Posterior cingulate gyrus (tissue), 11 donors: Measurements from ENCODE around the gene FAXC.
"Not testable (repeated sequence)": the region's sequence is repeated elsewhere in the genome, so short reads cannot be mapped to it uniquely, and the experiment has no call there.

Source experiments
- DNase-seq, 10 donors: peaks; one replicate each; pipeline versions ENCODE4 v3.0.0 to v3.0.0-alpha.2; 2020 to 2021; ENCODE audit warnings: mixed read lengths in 3 of 10
- intact Hi-C: fragments of 100-400 bp; cut with DNase I; formaldehyde crosslinking; loops from one replicate; pipeline ENCODE4 v1.15.1; 2023

The FAXC gene

DNA sequence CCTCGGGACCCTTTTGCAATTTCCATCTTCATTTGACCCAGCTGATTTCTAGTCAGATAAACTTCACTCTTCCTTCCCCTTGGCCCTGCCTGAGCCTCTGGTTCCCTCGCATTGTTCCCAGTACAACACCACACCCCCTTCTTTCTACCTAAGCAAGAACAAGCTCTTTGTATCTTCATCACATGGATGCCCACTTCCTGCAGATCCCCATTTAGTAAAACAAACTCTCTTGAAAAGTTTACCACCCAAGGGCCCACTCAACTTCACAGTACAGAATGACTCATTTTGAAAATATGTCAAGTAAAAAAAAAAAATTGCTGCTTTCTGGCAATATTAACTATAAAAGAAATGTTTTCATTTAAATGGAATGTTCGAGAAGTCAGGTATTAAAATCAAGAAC is 5.2 kb downstream of the FAXC start:
- intact Hi-C loops = no loop called here
- DNase-seq = no peak

DNA sequence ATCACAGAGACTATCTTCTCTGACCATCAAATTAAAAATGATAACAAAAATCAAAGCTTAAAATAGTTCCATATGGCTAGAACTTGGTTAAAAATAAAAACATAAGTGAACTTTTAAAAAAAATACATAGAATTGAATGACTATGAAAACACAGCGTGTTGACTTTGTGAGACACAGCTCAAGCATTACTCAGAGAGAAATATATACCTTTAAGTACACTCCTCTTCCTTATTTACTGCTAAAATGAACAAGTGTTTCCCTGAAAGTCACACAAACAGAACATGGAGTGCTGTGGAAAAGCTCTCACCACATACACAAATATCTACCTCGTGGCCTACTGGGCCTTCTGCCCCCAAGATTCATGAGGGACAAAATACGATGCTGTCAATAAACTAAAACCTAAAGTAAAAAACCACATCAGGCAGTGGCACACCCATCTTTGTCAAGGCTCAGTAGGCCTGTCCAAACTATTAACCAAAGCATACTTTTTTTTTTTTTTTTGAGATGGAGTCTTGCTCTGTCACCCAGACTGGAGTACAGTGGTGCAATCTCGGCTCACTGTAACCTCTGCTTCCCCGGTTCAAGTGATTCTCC is 7.5 kb downstream of the FAXC start:
- intact Hi-C loops = no loop called here
- DNase-seq = no peak

DNA sequence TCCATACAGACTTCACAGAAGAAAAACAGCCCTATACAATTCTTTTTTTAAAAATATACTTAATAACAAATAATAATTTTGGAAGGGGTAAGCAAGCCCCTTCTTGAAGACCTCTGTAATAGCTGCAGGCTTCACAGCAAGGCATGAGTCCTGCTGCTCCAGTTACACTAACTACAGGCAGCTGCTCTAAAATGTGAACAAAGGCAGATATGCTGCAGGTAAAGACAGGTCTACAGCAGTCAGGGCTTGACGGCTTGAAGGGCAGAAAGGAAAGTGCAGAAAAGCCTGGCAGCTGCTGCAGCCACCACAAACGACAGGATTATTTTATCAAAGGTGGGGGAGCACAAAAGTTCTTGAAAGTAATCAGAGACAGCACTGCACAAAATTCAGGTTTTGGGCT is 11.3 kb downstream of the FAXC start:
- intact Hi-C loops = no loop called here
- no peak for DNase-seq

DNA sequence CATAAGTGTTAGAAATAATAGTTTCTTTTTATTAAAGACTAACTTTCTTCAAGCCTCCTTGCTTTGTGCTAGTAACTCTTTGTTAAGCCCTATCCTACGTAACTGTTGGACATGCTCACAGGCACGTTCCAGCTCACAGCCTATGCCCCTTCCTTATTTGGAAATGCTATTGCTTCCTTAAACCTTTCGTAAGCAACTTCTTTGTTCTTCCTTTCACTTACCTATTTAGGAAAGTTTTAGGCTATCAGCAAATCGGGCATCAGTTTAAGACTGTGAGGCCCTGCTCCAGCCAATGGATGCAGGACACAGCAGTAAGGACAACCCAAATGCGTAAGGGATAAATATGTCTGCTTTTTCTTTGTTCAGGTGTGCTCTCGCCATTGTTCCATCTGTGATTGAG is 14.2 kb downstream of the FAXC start:
- intact Hi-C loops, DNase-seq: not testable (repeated sequence)

DNA sequence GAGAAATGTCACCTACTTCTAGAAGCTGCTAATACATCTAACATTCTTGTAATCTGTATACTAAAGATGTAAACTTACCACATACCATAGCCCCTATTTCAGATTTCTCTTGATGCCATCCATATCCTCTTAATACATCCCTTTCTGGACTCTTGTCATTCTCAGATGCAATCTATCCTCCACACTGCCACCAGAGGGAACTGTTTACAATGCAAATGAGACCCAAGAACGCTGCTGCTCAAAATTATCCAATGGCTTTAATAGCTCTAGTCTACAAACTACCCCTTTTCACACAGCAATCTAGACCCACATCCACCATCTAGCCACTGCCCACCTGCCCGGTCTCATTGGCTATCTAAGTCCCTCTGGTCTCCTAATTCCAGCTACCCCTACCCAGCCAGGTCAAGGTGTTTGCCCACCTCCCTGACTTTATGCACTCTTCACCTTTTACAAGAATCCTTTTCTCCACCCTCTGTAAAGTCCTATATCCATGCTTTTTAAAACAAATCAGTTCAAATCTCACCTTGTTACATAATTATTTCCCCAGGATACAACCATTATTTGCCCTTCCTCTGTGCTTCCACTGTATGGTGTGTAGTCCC is 14.8 kb downstream of the FAXC start:
- intact Hi-C loops = loop anchor here (5.0 kb wide), 2 partner anchors 58 to 93 kb away; partner anchors contain the start of genes COQ3 and PNISR
- DNase-seq = peak in 1 of 10 donors; percentile 18

DNA sequence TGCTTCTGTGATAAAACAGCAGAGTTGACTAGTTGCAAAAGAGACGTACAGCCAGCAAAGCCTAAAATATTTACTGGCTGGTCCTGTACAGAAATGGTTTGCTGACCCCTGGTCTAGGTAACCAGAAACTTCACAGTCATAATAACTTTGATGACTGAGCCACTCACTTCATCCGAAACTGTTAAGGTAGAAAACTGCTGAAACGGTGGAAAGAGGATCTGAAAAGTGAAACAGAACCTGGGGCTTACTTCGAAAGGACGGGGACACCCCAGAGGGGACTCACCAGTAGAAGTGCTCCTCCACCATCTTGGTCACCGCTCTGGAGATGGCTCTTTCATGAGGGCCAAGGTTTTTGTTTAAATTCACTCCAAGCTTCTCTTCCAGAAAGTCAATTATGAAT is 16.4 kb downstream of the FAXC start:
- intact Hi-C loops = loop anchor here (5.0 kb wide), 2 partner anchors 59 to 94 kb away; partner anchors contain the start of genes COQ3 and PNISR
- no peak for DNase-seq

DNA sequence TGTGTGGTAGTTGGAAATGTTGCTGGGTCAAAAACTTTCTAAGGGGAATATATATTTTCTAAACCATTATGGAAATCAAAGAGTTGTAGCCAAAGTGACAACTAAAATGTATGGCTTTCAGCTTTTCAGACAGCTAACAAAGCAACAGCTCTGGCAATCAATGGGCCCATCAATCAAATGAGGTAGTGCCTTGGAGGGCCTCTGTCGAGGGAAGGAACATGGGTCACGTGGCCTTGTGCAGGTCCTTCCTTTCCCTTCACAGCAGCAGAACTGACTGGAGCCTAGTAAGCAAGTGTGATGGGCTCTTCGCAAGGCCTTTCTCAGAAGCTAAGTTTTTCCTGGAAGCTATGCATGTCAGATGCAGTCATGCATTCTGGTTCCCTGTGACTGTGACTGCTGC is 17.9 kb downstream of the FAXC start:
- DNase-seq = no peak
- intact Hi-C loops = loop anchor here (5.0 kb wide), 2 partner anchors 61 to 96 kb away; partner anchors contain the start of genes COQ3 and PNISR

DNA sequence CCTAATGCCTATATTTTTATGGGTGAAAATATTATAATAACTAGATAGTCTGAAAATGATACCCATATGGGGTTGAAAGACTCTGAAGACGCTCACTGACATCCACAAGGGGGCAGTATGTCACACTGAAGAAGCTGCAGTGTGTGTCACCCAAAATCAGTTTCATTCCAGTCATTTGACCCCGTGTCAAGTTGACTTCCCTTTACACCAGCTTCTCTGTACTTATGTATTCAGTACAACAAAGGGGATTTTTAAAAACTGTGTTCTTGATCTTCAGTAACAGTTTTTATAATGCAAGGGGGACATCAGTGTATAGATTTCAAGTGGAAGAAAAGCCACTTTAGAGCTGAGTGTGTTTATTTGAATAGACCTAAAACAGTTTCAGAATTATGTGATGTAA is 19.3 kb downstream of the FAXC start:
- peak in 4 of 10 donors; percentile 22 to 54 (median 26) for DNase-seq
- intact Hi-C loops = loop anchor here (5.0 kb wide), 2 partner anchors 62 to 97 kb away; partner anchors contain the start of genes COQ3 and PNISR

DNA sequence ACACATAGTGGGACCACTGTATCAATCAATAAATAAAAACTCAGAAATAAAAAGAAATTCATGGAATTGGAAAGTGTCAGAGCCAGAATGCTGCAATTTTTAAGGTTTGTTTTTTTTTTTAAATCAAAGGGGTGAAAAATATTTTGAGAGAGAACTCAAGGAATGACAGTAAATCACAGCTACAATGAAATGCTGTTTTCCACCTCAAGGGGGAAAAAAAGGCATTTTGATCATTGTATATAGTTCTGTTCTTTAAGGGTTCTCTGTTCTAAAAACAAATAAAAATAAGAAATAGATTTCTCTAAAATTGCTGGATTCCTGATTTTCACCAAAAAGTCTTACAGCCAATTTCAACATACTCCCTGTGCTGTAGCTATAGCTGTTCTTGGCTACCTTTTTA is 24.5 kb downstream of the FAXC start:
- no peak for DNase-seq
- intact Hi-C loops = loop anchor here (10.0 kb wide), 1 partner anchor 430 kb away; no protein-coding TSS in a partner anchor

DNA sequence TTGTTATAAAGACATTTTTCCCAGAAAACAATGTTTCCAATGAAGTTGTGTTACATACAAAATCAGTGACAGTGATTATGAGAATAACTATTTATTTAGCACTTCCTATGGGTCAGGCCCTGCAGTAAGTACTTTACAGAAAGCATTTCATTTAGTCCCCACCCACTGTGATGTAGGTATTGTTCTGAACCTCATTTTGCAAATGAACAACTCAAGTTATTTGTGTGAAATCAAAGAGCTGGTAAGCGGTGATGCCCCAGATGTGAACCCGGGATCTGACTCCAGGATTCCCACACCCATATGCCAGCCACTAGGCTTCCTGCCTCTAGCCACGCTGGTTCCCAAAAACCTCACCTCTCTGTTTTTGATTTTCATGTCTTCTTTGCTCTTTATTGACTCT is 30.9 kb downstream of the FAXC start:
- no peak for DNase-seq
- intact Hi-C loops = no loop called here

DNA sequence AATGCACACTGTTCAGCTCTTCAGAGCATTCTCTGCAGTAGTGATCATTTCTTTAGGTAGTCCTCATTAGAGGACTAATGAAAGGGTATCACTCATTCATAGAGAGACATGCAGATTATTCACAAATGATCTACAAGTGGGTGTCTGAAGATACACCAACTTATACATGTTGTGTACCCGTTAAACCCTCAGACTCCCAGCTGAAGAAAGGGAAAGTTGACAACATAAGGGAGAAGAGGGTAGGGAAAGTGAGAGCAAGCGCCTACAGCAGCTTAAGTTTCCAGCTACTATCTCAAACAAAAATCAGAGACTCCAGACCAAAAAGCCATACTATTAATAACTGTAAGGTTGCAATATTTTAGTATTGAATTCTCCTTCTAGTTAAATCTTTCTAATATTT is 37.1 kb downstream of the FAXC start:
- no peak for DNase-seq
- intact Hi-C loops = no loop called here

DNA sequence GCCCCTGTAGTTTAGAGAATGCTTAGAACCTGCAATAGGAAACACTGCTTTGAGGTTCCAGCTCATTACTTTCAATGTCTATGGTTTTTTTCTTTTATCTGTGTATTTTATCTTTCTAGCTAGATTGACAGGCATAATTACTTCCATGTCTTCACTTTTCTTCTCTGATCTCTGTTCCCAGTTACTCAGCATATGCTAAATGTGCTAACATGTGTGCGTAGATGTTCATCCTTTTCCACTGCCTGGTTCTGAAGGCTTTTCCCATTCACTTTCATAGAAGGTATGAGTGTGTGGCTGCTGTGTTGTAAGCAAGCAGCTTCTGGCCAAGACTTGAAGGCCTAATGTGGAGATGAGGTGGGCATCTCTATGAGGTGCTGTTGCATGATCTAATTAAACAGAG is 38.9 kb downstream of the FAXC start:
- intact Hi-C loops = no loop called here
- no peak for DNase-seq

DNA sequence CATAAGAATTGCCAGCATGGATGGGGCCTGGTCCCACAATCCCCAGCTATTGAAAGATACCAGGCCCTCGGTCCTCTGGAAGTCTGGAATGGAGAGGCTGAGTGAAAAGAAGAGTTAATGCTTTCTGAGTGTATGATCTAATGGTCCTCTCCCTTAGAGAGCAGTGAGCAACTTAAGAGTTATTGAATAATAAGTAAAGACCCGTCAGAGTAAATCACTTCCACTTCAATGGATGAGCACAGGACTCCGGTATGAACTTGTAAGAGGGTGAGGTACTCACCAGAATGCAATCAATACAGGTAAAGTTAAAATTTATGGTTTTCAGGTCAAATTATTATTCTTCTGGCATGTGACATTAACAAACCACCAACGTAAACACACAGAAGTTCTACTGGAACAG is 39.9 kb downstream of the FAXC start:
- intact Hi-C loops = no loop called here
- DNase-seq = no peak

DNA sequence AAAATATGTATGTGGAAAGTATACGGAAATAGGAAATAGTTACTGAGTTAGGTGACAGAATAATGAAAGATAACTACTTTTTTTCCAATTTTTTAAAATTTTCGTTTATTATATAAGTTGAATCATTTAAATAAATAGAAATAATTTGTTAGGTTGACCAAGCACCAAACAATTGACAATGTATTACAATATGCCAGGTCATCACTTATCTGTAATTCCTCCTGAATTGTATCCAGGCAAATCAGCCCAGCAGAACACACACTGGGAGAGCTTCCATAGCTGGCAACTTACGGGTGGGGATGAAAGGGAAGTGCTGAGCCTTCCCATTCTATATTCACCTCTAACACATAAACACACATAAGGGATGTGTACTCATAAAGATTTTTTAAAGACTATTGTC is 40.7 kb downstream of the FAXC start:
- intact Hi-C loops = no loop called here
- DNase-seq = no peak

DNA sequence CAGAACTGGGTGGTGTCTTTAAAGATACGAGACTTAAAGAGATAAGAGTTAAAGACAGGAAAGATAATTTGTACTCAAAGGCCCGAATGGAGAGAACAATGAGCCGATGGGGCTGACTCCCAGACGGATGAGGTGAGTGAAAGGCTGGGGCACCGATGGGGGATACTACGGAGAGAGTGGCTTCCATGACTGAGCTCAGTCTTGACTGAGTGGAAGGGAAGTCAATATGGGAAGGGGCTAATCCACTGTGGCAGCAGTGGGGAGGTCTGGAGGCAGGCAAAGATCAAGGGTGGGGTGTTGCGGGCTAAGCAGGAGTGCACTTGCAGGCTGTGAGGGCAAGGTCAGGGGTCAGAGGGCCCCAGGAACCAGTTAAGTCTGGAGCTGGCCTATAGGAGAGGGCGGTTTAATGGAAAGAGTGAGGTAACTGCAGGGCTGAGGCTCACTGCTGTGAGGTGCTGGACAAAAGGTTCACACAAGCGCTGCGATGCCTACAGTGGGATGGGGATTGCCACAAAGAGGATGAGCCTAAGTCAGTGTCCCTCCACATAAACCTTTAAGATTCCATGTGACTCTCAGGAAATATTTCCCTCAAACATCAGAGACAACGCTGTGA is 42.1 kb downstream of the FAXC start:
- DNase-seq = no peak
- intact Hi-C loops = no loop called here

DNA sequence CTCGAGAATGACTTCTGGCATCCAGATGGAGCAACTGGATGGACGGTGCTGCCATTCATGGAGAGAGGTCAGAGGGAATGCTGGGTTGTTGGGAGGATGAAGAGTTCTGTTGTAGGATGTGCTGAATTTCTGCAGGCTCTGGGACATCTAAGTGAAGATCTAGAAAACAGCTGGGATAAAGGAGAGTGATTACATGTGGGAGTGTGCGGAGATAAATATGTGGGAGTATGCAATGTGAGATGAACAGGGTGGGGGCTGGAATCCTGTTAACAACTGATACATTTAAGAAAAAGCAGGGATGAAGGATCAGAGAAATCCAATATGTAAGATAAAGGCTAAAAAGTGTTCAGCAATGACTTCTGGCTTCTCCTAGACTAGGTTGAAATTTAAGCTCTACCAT is 43.1 kb downstream of the FAXC start:
- intact Hi-C loops = no loop called here
- no peak for DNase-seq

DNA sequence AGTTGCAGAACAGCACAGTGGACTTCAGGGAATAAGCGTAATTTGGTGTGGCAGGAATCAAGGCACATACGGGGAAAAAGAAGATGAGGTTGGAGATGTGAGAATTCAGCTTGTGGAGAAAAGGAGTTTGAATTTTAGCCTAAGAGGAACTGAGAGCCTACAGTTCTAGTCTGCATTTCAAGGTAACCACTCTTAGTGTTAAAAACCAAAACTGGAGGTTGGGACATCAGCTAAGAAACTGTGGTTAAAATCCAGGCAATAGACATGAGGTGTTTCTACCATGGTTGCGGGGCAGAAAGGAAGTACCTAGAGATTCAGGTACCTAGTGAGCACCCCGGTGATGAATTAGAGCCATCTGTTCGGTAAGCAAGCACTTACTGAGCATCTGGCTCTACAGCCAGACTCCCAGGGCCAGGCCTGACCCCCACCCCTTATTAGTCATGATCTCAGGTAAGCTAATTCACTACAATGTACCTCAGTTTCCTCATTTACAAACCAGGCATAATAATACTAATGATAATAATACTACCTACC is 44.4 kb downstream of the FAXC start:
- intact Hi-C loops = no loop called here
- no peak for DNase-seq

DNA sequence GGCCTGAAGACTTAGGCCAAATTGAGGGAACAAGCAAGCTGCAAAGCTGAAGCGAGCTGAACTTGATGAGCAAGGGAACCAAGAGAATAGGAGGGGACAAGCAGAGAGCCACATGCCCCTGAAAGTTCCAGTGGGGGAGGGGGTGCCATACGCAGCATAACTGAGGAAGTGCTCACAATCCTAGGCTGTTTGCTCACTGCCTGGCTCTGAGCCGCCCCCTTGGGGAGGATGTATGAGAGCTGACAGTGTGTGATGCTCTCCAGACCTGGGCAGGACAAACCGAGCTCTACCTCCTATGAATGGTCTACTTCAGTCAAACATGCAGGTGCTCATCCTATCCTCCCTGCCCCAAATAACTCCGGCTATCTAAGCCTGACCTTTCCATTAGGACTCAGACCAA is 52.1 kb downstream of the FAXC start:
- no peak for DNase-seq
- intact Hi-C loops = no loop called here

DNA sequence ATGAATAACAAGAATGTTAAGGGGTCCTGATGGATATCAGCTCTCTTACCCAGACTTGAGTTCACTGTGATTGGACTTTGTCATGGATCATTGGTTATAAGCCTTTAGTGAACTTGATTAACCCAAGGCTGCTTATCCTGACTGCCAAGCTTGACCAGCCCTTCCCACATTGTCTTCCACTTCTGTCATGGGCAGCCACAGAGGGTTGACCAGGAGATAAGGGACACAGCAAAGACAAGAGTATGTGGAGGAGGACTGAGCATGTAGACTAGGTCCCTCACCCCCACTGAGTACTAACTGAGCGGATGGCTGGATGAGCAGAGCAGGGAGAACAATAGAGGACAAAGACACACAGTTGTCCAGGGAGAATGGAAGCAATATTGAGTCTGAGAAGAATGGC is 52.5 kb downstream of the FAXC start:
- DNase-seq = no peak
- intact Hi-C loops = no loop called here

DNA sequence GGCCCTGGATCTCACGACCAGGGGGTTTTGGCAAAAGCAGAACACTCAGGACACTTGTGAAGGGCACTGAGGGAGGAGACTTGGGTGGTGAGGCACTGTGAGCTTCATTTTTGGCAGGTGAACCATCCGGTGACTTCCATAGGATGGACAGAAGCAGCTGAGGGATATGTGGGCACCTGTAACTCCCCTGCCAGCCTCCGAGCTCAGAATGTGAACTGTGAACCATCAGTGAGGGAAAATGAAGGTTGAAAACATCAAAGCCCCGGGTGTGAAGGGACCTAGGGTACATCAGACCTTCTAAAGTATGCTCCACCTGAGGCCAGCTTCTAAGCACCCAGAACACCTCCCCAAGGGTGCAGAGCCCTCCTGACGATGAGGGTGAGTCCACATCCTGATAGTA is 53.2 kb downstream of the FAXC start:
- no peak for DNase-seq
- intact Hi-C loops = no loop called here

DNA sequence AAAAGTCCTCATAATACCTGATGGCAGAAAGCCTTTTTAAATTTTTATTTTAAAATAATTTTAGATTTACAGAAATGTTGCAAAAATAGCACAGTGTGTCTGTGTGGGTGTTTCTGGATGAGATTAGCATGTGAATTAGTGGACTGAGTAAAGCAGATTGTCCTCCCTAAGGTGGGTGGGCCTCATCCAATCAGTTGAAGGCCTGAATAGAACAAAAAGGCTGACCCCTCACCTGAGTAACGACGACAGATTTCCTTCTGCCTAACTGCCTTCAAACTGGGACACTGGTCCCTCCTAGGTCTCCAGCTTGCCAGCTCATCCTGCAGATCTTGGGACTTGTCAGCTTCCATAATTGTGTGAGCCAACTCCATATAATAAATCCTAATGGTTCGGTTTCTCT is 54.2 kb downstream of the FAXC start:
- intact Hi-C loops = no loop called here
- DNase-seq = no peak

DNA sequence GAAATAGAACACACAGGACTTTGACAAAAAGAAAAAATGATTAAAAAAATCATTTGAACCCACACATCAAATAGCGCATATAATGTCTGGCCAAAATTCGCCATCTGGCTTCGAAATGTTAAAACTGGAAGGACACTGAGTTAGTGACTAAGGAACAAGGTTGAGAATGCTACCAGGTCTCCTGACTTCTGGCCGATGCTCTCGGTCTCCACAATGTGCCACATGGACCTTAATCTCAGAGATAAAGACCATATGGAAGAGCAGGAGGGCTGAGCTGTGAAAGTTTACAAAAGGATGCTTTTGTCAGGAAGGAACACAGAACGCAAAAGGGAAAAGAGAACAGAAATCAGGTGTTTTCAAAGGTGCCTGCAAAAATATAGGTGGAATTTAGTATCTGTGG is 54.7 kb downstream of the FAXC start:
- intact Hi-C loops = no loop called here
- DNase-seq = no peak
